WTC11 (cell line): ENCODE measurements around the gene ZBTB7B. TPM values are rescaled to one million over a fixed set of nuclear protein-coding genes. Genes with fewer than 3 reads are reported as not detected.

ENCODE experiments used
- ATAC-seq: fragments of 200-7000 bp; cut with Tn5 transposase; 2 replicates; pipeline ENCODE4 v1.10.0; 2021; ENCODE audit warnings: mild to moderate bottlenecking, moderate library complexity
- CTCF ChIA-PET: fragments of 300-600 bp; sonication (Branson Sonifier 250); formaldehyde crosslinking; loops from one replicate; lab custom pipeline; 2021; ENCODE audit warnings: antibody characterized with exemption; lab: Charles Lee
- POLR2A ChIA-PET: fragments of 350-600 bp; sonication (Branson Sonifier 250); formaldehyde crosslinking; loops from one replicate; lab custom pipeline; 2021; ENCODE audit warnings: antibody characterized with exemption; lab: Charles Lee
- DNase-seq: peaks from one replicate; pipeline ENCODE4 v3.0.0; 2021; ENCODE audit warnings: low spot score
- H3K27ac Mint-ChIP-seq: 2 replicates; pipeline ENCODE4 v1.8.0; 2021; ENCODE audit warnings: mixed read lengths
- H3K27me3 Mint-ChIP-seq: 2 replicates; pipeline ENCODE4 v1.8.0; 2021; ENCODE audit warnings: low read depth, mild to moderate bottlenecking, moderate library complexity, mixed read lengths
- H3K36me3 Mint-ChIP-seq: 2 replicates; pipeline ENCODE4 v1.8.0; 2021; ENCODE audit warnings: mixed read lengths
- H3K4me1 Mint-ChIP-seq: 2 replicates; pipeline ENCODE4 v1.8.0; 2022; ENCODE audit warnings: mixed read lengths
- H3K4me3 Mint-ChIP-seq: 2 replicates; pipeline ENCODE4 v1.8.0; 2021; ENCODE audit warnings: mild to moderate bottlenecking, moderate library complexity, mixed read lengths
- H3K9me3 Mint-ChIP-seq: 2 replicates; pipeline ENCODE4 v1.8.0; 2021; ENCODE audit warnings: mixed read lengths
- AFF4 ChIP-seq: sonication (generic); formaldehyde crosslinking; IDR thresholded peaks from 2 replicates; pipeline ENCODE4 v1.8.1; 2023; ENCODE audit warnings: mild to moderate bottlenecking, missing genetic modification reagents, borderline replicate concordance
- ARID4B ChIP-seq: sonication (generic); formaldehyde crosslinking; IDR thresholded peaks from 2 replicates; pipeline ENCODE4 v1.8.0; 2023; ENCODE audit warnings: missing genetic modification reagents, mild to moderate bottlenecking, borderline replicate concordance
- CREM ChIP-seq: sonication (generic); formaldehyde crosslinking; IDR thresholded peaks from 2 replicates; pipeline ENCODE4 v1.8.1; 2022; ENCODE audit warnings: mild to moderate bottlenecking, missing genetic modification reagents, moderate library complexity
- HMGXB4 ChIP-seq: sonication (generic); formaldehyde crosslinking; IDR thresholded peaks from 2 replicates; pipeline ENCODE4 v1.8.1; 2023; ENCODE audit warnings: mild to moderate bottlenecking, moderate library complexity, missing genetic modification reagents
- MAX ChIP-seq: sonication (generic); formaldehyde crosslinking; IDR thresholded peaks from 2 replicates; pipeline ENCODE4 v1.8.0; 2022; ENCODE audit warnings: mild to moderate bottlenecking, missing genetic modification reagents
- MXD4 ChIP-seq: fragments of 250-450 bp; sonication (Bioruptor Pico); IDR thresholded peaks from 2 replicates; pipeline ENCODE4 v1.8.0; 2021; ENCODE audit warnings: mild to moderate bottlenecking, moderate library complexity, borderline replicate concordance
- NR2C2 ChIP-seq: sonication (generic); formaldehyde crosslinking; IDR thresholded peaks from 2 replicates; pipeline ENCODE4 v1.8.0; 2022; ENCODE audit warnings: mild to moderate bottlenecking, missing genetic modification reagents
- SP1 ChIP-seq: sonication (generic); formaldehyde crosslinking; conservative IDR thresholded peaks from 2 replicates; pipeline ENCODE4 v1.8.1; 2022; ENCODE audit warnings: missing genetic modification reagents
- ZNF232 ChIP-seq: sonication (generic); formaldehyde crosslinking; IDR thresholded peaks from 2 replicates; pipeline ENCODE4 v1.8.0; 2022; ENCODE audit warnings: mild to moderate bottlenecking, missing genetic modification reagents
- ZSCAN18 ChIP-seq: fragments of 250-450 bp; sonication (Bioruptor Pico); IDR thresholded peaks from 2 replicates; pipeline ENCODE4 v2.1.2; 2022; ENCODE audit warnings: mild to moderate bottlenecking, moderate library complexity
- total RNA-seq: library from RNA; stranded (reverse); gene quantifications from 3 replicates; pipeline ENCODE4 v1.2.3, GENCODE V29; 2021
- TF ChIP-seq, protein P1 (sequence below): sonication (generic); formaldehyde crosslinking; IDR thresholded peaks from 2 replicates; pipeline ENCODE4 v1.8.0; 2022; ENCODE audit warnings: mild to moderate bottlenecking, missing genetic modification reagents
- TF ChIP-seq, protein P2 (sequence below): sonication (generic); formaldehyde crosslinking; IDR thresholded peaks from 2 replicates; pipeline ENCODE4 v1.8.1; 2023; ENCODE audit warnings: mild to moderate bottlenecking, missing genetic modification reagents, moderate library complexity
- TF ChIP-seq, protein P3 (sequence below): fragments of 250-450 bp; sonication (Bioruptor Pico); IDR thresholded peaks from 2 replicates; pipeline ENCODE4 v1.9.0; 2021; ENCODE audit warnings: moderate library complexity, mild to moderate bottlenecking, inconsistent platforms, borderline replicate concordance

The ZBTB7B gene
- total RNA-seq, 1 experiment from 2014 or later: 29.8 TPM

- H3K27me3 Mint-ChIP-seq: no peaks in the 10 kb centered on the region
- POLR2A ChIA-PET: interaction anchor here (1.0 to 1.5 kb wide), 4 partner anchors 18 to 59 kb away, joined by 4 to 6 read pairs (median 4); partner anchors contain the start of genes LENEP and SHC1
- no peak for ATAC-seq
Observed at GRCh38 chr1:155011437-155012025, 8.9 kb downstream of the ZBTB7B start.

DNA sequence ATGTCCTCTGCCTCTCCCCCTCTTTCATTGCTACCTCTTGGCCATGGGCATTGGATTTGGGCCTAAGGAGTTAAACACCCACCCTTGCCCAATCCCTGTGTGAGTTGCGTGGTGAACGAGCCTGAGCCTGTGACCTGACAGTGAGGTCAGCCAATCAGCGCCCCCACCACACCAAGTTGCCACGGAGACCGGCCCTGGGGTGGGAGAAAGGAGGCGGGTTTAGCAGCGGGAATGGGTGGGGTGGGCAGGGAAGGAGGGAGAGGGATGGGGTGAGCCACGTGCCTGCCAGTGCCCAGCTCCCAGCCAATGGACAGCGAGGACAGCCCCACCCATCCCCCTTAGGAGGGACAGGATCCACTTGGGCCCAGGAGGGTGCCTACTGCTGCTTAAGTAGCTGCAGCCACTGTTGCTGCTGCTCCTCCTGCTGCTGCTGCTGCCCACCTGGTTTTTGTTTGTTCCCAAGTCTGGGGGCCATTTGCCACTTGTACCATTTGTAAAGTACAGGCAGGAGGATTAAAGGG lies 9.5 kb downstream of the ZBTB7B start:
- CTCF ChIA-PET: interaction anchor here (0.6 to 6.8 kb wide), 19 partner anchors 8 to 181 kb away, joined by 3 to 73 read pairs (median 7); partner anchors contain the start of genes ADAM15, EFNA4, KRTCAP2 and LENEP
- Mint-ChIP-seq H3K27me3 (no peaks in the 10 kb centered on the region), H3K9me3 (no peaks in the 10 kb centered on the region), H3K4me3 (peak overlapping the region; percentile 45), H3K27ac (peak overlapping the region; percentile 95), H3K4me1 (peaks cover 49% of the 10 kb centered on the region), H3K36me3 (peaks cover 8% of the 10 kb centered on the region; the same call in 1 of the 2 replicates)
- POLR2A ChIA-PET: interaction anchor here (0.8 to 1.5 kb wide), 6 partner anchors 8 to 58 kb away, joined by 3 to 6 read pairs (median 4); partner anchors contain the start of genes FLAD1, LENEP and SHC1
- peak; percentile 88 for DNase-seq
- peak; percentile 78 for ATAC-seq
- TF ChIP-seq, protein P1, sequence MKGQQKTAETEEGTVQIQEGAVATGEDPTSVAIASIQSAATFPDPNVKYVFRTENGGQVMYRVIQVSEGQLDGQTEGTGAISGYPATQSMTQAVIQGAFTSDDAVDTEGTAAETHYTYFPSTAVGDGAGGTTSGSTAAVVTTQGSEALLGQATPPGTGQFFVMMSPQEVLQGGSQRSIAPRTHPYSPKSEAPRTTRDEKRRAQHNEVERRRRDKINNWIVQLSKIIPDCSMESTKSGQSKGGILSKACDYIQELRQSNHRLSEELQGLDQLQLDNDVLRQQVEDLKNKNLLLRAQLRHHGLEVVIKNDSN (CRISPR knock-in tag): peak; percentile 91
- no peak for TF ChIP-seq MXD4 (CRISPR knock-in tag)
- no peak for TF ChIP-seq ZNF232 (CRISPR knock-in tag)
- TF ChIP-seq CREM (CRISPR knock-in tag): no peak
- TF ChIP-seq NR2C2 (CRISPR knock-in tag): no peak
- TF ChIP-seq, protein P2, sequence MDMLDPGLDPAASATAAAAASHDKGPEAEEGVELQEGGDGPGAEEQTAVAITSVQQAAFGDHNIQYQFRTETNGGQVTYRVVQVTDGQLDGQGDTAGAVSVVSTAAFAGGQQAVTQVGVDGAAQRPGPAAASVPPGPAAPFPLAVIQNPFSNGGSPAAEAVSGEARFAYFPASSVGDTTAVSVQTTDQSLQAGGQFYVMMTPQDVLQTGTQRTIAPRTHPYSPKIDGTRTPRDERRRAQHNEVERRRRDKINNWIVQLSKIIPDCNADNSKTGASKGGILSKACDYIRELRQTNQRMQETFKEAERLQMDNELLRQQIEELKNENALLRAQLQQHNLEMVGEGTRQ (CRISPR knock-in tag): peak; percentile 93
- peak; percentile 83 for TF ChIP-seq SP1 (CRISPR knock-in tag)
- no peak for TF ChIP-seq ZSCAN18
- TF ChIP-seq, protein P3, sequence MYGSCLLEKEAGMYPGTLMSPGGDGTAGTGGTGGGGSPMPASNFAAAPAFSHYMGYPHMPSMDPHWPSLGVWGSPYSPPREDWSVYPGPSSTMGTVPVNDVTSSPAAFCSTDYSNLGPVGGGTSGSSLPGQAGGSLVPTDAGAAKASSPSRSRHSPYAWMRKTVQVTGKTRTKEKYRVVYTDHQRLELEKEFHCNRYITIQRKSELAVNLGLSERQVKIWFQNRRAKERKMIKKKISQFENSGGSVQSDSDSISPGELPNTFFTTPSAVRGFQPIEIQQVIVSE (CRISPR knock-in tag): no peak
- no peak for TF ChIP-seq AFF4
- no peak for TF ChIP-seq ARID4B (CRISPR knock-in tag)
- TF ChIP-seq MAX (CRISPR knock-in tag): peak; percentile 64; the same call in 1 of the 2 replicates

More at GRCh38 chr1:155011437-155012025, 8.9 kb downstream of the ZBTB7B start:
- Mint-ChIP-seq H3K36me3 (peaks cover 8% of the 10 kb centered on the region; the same call in 1 of the 2 replicates), H3K27ac (peak overlapping the region; percentile 47; the same call in 1 of the 2 replicates), H3K4me1 (peaks cover 48% of the 10 kb centered on the region), H3K4me3 (no peak overlapping the region), H3K9me3 (no peaks in the 10 kb centered on the region)
- CTCF ChIA-PET: interaction anchor here (1.1 to 6.8 kb wide), 17 partner anchors 8 to 182 kb away, joined by 3 to 73 read pairs (median 9); partner anchors contain the start of genes ADAM15, EFNA4, KRTCAP2 and LENEP
- TF ChIP-seq HMGXB4 (CRISPR knock-in tag): 0 out of 2 replicates have a peak, but pooled peaks have one; percentile 17
- TF ChIP-seq MAX (CRISPR knock-in tag): no peak
- DNase-seq: no peak
